Chondrocyte (in vitro differentiated cells): ENCODE results near the gene ATG9B. TPM values are rescaled to one million over a fixed set of nuclear protein-coding genes. Genes with fewer than 3 reads are reported as not detected.
A peak's percentile ranks its signal among the peaks of the same experiment; 100 is the strongest.
"Not testable (repeated sequence)": the region's sequence is repeated elsewhere in the genome, so short reads cannot be mapped to it uniquely, and the experiment has no call there.

ENCODE experiments used
- DNase-seq: peaks from one replicate; pipeline ENCODE4 v3.0.0; 2021; ENCODE audit warnings: mixed read lengths, low spot score
- H3K27ac Mint-ChIP-seq: one replicate; pipeline ENCODE4 v1.8.0; 2021; ENCODE audit warnings: mild to moderate bottlenecking, moderate library complexity, mixed read lengths; ENCODE audit not compliant: unreplicated experiment
- H3K27me3 Mint-ChIP-seq: 2 replicates; pipeline ENCODE4 v1.8.0; 2021; ENCODE audit warnings: low read depth, mixed read lengths
- H3K36me3 Mint-ChIP-seq: 2 replicates; pipeline ENCODE4 v1.8.0; 2021; ENCODE audit warnings: low read depth, mixed read lengths
- H3K4me1 Mint-ChIP-seq: 2 replicates; pipeline ENCODE4 v1.8.0; 2021; ENCODE audit warnings: low read depth, mild to moderate bottlenecking, mixed read lengths
- H3K4me3 Mint-ChIP-seq: one replicate; pipeline ENCODE4 v1.8.0; 2021; ENCODE audit warnings: mild to moderate bottlenecking, moderate library complexity, mixed read lengths; ENCODE audit not compliant: unreplicated experiment
- H3K9me3 Mint-ChIP-seq: 2 replicates; pipeline ENCODE4 v1.8.0; 2021; ENCODE audit warnings: low read depth, mixed read lengths
- CTCF ChIP-seq: fragments of 200-600 bp; sonication (generic); IDR thresholded peaks from 2 replicates; pipeline ENCODE4 v1.5.0; 2021; ENCODE audit warnings: antibody characterized with exemption, mild to moderate bottlenecking, moderate library complexity
- total RNA-seq: library from RNA; stranded (reverse); gene quantifications from 3 replicates; pipeline ENCODE4 v1.2.1, GENCODE V29; 2021

Gene ATG9B
- total RNA-seq, 1 donor from 2014 or later = 1.6 TPM

- TF ChIP-seq CTCF = no peak
- H3K4me3 Mint-ChIP-seq = no peak overlapping the region
- no peaks in the 10 kb centered on the region for H3K9me3 Mint-ChIP-seq
- peaks cover 39% of the 10 kb centered on the region for H3K4me1 Mint-ChIP-seq
- no peak for DNase-seq
- no peaks in the 10 kb centered on the region for H3K36me3 Mint-ChIP-seq
- H3K27me3 Mint-ChIP-seq = no peaks in the 10 kb centered on the region
- H3K27ac Mint-ChIP-seq = no peak overlapping the region
Observed at GRCh38 chr7:151043959-151044358, 19.7 kb upstream of the ATG9B start.

- DNase-seq, H3K36me3 Mint-ChIP-seq, H3K27me3 Mint-ChIP-seq, H3K27ac Mint-ChIP-seq, H3K4me3 Mint-ChIP-seq, H3K9me3 Mint-ChIP-seq: not testable (repeated sequence)
- peaks cover 44% of the 10 kb centered on the region for H3K4me1 Mint-ChIP-seq
Observed at GRCh38 chr7:151043449-151043848, 19.2 kb upstream of the ATG9B start.

GRCh38 chr7:151040616-151041375, 16.5 kb upstream of the ATG9B start:
- Mint-ChIP-seq H3K9me3 (no peaks in the 10 kb centered on the region), H3K36me3 (no peaks in the 10 kb centered on the region), H3K27ac (no peak overlapping the region), H3K4me3 (no peak overlapping the region), H3K27me3 (no peaks in the 10 kb centered on the region), H3K4me1 (peaks cover 32% of the 10 kb centered on the region)
- TF ChIP-seq CTCF = no peak
- no peak for DNase-seq

- TF ChIP-seq CTCF = no peak
- Mint-ChIP-seq H3K27ac (peak overlapping the region; percentile 96), H3K4me1 (peaks cover 27% of the 10 kb centered on the region)
Observed at GRCh38 chr7:151039850-151040548, 15.7 kb upstream of the ATG9B start.

GRCh38 chr7:151038951-151039849, 14.9 kb upstream of the ATG9B start:
- H3K4me1 Mint-ChIP-seq = peaks cover 27% of the 10 kb centered on the region
- H3K36me3 Mint-ChIP-seq = peaks cover 3% of the 10 kb centered on the region

More at GRCh38 chr7:151039850-151040548, 15.7 kb upstream of the ATG9B start:
- H3K4me3 Mint-ChIP-seq = no peak overlapping the region
- no peak for DNase-seq
- H3K36me3 Mint-ChIP-seq = peaks cover 3% of the 10 kb centered on the region
- H3K9me3 Mint-ChIP-seq = no peaks in the 10 kb centered on the region
- H3K27me3 Mint-ChIP-seq = no peaks in the 10 kb centered on the region

More at GRCh38 chr7:151038951-151039849, 14.9 kb upstream of the ATG9B start:
- Mint-ChIP-seq H3K27me3 (no peaks in the 10 kb centered on the region), H3K27ac (peak overlapping the region; percentile 96), H3K4me3 (peak overlapping the region; percentile 28), H3K9me3 (no peaks in the 10 kb centered on the region)
- no peak for DNase-seq
- no peak for TF ChIP-seq CTCF
